Left hindlimb (tissue), 1 donor: Measurements from ENCODE around the gene HELZ.
A peak's percentile ranks its signal among the peaks of the same experiment; 100 is the strongest.
"Not testable (repeated sequence)": the region's sequence is repeated elsewhere in the genome, so short reads cannot be mapped to it uniquely, and the experiment has no call there.

Experiments
- DNase-seq: peaks from one replicate; pipeline ENCODE4 v3.0.0-alpha.2; 2018

HELZ gene

DNA sequence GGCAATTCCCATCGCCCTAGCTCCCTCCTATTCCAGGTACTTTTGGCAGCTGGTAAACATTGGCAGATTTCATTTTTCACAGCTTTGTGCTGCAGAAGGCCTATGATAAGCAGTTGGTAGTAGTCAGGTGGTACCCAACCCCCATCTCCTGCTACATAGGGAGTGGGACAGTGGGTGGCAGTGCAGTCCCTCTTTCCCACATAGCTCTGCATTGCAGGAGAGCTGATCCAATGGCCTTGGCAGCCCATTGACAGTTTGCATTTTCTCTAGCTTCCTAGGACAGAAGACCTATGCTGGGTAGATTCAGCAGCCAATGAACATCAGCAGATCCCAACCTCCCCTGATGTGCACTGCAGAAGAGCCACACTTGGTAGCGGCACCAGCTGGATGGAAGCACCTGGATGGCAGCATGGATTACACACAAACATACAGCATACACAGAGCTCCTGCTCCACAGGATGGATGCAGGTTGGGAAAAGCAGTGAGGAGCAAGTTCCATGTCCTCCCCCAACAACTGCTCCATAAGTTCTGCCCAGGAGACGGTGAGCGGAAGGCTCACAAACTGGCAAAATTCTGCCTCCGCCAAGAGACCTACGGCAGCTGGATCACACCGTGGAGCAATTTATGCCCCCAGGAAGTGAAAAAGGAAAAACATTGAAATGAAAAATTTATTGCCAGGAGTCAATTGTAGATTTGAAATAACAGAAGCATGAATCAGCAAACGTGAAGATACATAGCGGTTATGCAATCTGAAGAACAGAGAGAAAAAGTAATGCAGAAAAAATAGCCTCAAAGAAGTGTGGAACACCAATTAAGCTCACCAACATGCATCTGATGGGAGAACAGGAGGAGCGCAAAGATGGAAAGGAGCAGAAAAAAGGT is 105.0 kb downstream of the HELZ start:
- DNase-seq, result no peak

DNA sequence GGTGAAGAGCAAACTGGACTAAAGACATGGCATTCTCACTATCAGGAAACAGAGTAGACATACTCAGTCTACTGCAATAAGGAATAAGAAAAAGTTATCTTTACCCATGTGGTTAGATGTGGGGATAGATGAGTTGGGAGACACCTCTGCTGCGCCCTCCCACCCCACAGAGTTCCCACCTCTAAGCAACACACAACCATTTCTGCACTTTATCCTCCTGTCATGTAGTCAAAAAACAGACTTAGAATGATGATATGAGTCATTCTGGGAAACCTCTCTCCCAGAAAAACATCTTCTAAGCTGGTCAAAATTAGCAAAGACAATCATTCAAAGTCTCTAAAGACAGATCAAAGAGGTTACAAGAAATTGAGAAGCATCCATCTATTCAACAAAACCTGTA is 105.7 kb downstream of the HELZ start:
- no peak for DNase-seq

DNA sequence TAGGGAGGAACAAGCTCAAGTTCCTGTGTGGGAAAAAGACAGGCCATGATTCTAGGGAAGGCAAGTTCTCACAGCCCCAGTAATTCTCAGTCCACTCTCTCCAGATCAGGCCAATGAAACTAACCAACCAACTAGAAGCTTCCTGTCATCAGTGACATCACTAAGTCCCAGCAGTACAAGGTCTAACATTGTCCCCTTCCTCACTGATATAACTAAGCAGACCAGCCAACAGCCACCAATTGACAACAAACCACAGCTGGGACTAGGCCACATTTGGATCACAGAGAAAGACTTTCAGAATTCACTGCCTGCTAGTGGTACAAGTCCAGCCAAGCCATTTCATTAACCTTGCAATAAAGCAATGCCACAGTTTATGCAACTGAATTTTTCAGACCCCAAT is 106.6 kb downstream of the HELZ start:
- no peak for DNase-seq

DNA sequence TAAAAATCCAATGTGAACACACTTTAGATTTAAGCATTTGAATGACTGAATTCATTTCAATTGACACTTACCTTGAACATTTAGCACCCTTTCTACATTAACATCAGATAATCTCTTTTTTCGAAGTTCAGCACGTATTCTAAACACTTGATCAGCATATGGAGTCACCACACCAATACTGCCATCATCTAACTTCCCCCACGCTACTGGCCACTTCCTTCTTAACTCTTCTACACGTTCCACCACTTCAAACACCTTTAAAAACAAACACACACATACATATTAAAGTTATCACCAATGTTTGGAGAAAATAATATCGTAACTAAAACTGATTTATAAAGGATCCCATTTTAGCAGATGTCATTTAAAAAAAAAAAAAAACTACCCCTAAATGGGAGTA is 107.1 kb downstream of the HELZ start:
- no peak for DNase-seq

DNA sequence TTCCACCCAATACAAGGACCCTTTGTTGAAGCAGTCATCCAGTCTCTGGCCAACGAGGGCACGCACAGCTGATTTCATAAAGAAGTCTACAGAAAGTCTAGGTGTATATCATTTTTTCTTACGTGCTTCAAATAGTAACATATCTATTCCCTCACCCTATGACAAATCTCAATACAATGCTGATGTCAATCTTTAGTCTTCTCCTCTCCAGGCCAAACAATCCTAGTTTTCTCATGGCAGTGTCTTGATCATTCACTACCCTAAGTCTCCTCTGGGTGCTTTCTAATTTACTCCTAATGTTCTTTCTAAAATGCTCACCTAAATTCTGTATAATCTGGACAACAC is 108.0 kb downstream of the HELZ start:
- no peak for DNase-seq

DNA sequence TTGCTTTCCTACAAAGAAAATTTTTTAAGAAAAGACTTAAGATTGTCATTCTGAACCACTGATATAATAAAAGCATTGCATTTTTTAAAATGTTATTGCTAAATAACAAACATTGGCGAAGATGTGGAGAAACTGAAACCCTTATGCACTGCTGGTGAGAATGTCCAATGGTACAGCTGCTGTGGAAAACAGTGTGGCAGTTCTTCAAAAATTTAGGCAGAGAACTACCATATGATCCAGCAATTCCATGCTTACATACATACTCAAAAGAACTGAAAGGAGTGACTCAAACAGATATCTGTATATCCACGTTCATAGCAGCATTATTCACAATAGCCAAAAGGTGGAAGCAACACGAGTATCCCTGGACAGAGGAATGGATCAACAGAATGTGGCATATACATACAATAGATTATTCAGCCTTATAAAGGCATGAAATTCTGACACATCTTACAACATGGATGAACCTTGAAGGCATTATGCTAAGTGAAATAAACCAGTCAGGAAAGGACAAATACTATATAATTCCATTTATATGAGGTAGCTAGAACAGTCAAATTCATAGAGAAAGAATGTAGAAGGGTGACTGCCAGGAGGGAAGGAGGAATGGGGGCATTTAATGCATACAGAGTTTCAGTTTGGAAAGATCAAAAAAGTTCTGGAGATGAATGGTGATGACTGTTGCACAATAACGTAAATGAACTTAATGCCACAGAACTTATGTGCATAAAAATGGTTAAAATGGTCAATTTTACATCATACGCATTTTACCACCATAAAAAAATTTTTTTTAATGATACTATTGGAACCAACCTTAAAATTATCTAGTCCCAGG is 108.6 kb downstream of the HELZ start:
- no peak for DNase-seq

DNA sequence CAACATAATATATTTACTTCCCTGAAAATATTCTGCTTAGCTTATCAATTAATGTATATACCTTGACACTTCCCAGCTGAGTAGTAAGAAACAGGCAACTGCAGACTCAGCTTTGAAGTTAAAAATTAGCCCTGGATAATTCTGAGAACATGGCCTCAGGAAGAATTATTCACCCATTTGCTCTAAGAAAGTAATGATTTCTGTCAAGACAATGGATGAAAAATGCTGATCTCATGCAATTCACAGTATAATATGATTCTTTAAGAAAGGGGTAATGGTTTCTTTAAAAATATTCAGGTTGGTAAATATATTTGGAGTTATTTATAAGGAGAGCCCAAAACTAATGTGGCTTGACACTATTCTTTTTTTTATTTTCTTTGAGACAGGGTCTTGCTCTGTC is 111.8 kb downstream of the HELZ start:
- no peak for DNase-seq

DNA sequence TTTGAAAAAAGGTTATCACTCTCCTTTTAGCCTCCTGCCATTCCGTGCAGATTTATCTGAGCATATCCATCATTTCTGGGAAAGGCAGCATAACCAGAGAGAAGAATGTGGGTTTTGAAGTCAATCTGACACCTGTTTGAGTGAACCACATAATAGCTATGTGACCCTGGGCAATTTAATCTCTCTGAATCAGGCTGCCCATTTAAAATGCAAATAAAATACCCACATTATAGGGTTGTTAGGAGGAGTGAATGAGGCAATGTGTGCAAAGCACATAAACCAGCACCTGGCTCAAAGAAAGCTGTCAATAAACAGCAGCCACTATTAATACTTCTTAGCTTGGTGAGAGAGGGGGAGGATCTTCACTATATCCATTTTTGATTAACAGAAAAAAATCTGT is 112.6 kb downstream of the HELZ start:
- DNase-seq, result no peak

DNA sequence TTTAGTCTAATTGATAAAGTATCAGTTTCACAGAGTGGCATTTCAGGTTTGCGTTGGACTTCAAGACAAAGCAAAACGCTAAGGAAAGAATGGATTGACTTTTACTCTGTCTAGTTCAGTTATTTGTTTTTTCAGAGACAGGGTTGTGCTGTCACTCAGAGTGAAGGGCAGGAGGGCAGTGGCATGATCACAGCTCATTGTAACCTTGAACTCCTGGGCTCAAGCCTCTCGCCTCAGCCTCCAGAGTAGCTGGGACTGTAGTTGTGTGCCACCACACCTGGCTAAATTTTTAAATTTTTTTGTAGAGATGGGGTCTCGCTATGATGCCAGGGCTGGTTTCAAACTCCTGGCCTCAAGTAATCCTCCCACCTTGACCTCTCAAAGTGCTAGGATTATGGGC is 114.2 kb downstream of the HELZ start:
- DNase-seq, result no peak

DNA sequence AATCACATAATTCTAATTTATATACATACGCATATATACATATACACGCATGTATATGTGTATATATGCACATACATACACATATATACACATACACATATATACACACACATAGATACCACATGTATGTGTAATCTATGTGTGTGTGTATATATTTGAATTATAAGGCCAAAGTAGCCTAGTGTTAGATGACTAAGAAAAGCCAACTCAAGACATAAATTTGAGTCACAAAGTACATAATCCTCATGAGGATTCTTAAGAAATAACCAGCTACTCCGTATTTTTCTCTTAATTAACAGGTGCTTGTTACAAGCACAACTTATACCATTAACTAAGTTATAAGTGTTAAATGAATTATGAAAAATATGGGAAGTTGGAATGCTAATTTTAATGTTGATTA is 115.7 kb downstream of the HELZ start:
- DNase-seq, result no peak

DNA sequence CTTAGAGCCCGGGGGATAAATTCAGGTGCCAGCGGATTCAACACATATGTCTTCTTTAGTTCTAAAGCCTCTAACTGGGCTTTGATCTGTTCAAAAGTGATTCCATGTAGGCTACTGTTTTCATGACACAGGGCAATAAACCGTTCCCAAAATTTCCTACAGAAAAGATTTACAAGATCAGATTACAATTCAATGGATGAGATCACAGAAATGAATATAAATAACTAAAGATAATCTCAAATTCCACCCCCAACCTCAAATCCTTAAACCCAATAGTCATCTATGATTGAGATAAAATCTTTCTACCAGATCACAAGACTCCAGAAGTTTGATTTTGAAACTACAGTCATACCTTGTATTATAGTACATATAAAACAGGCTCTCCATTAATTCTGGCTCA is 116.3 kb downstream of the HELZ start:
- DNase-seq, result no peak

DNA sequence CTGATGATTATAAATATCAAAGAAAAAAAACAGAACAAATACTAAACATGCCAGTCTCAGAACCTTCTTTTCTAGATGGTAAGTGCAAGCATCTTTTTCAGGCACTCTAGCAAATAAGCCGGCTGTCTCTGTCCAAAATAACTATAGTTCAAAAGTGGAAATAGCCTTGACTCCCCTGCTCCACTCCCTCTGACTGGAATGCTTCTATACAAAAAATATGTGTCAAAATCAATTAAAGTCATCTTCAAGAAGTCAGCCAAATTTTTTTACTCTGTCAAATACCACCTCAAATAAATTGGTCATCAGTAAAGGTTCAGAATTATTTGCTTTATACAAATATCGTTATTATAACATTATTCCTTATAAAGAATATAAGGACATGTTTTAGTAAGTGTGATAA is 117.1 kb downstream of the HELZ start:
- no peak for DNase-seq

DNA sequence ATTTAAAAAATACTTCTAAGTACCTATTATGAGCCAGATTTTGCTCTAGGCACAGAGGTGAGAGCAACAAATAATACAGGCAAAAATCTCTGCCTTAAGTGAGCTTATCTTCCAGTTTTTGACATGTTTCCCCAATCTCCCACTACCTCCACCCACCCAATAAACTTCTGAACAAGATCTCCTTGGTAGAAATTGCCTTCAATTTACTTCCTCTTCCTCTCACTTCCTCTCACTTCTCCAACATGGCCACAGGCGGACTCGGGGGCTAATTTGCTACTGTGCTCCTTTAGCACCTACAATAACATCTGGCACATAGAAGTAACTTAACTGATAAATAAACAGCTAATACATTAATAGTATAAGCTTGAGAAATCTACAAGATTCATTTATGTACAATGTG is 118.0 kb downstream of the HELZ start:
- DNase-seq, result no peak

DNA sequence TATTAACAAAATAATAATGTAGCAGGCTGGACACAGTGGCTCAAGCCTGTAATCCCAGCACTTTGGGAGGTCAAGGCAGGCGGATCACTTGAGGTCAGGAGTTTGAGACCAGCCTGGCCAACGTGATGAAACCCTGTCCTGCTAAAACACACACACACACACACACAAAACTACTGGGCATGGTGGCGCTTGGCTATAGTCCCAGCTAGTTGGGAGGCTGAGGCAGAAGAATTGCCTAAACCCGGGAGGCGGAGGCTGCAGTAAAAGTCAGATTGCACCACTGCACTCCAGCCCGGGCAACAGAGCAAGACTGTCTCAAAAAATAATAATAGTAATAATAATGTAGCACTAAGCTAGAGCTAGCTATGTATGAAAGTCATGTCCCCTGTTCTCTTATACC is 118.5 kb downstream of the HELZ start:
- not testable (repeated sequence) for DNase-seq

DNA sequence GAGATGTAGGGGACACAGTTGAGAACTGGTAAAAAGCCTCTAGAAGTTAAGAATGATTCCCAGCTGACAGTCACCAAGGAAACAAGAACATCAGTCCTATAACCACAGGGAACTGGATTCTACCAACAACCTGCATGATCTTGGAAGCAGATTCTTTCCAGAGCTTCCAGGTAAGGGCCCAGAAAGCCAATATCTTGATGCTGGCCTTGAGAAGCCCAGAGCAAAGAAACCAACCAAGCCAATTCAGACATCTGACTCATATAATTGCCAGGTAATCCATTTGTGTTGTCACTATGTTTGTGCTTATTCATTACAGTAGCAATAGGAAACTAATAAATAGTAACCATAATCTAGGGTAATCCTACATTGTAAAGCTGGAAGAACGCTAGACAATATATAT is 119.1 kb downstream of the HELZ start:
- DNase-seq, result no peak

DNA sequence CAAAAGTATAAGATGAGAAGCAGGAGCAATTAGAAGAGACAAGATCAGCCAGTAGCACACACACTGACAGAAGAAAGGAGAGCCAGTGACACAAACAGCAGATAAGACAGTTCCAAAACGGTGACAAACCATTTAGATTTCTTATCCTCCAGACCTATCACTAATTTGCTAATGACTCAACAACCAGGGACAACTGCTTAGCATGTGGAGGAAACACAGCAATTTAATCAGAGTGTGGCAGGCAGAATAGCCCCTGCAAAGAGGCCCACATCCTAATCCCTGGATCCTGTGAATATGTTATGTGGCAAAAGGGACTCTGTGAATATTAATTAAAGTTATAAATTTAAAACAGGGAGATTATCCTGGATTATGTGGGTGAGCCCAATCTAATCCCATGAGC is 119.6 kb downstream of the HELZ start:
- no peak for DNase-seq

DNA sequence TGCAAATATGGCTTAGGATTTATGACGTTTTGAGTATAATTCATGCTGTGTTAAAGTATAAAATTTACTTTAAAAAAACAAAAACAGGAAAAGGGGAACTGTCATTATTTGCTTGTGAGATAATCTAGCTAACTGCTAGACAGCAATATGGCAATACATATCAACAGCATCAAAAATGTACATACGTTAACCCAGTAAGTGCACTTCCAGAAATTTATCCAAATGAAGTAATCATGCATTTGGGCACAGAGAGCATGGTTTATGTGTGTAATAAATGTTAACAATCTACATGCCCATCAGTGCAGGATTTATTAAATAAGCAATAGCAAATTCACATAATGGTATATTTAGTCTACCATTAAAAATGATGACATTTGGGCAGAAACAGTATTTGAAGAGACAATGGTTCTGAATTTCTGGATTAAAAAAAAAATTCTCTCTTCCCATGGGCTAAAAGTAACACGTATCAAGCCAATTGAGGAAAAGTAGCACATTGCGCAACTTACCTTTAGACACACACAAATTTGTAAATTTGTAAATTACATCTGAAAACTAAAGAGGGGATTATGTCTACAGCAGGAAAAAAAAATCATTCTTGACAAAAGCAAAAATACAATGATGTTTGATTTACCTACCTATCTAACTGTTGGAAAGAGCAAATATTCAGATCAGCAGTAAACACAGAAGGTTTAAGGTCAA is 120.4 kb downstream of the HELZ start:
- DNase-seq, result no peak

DNA sequence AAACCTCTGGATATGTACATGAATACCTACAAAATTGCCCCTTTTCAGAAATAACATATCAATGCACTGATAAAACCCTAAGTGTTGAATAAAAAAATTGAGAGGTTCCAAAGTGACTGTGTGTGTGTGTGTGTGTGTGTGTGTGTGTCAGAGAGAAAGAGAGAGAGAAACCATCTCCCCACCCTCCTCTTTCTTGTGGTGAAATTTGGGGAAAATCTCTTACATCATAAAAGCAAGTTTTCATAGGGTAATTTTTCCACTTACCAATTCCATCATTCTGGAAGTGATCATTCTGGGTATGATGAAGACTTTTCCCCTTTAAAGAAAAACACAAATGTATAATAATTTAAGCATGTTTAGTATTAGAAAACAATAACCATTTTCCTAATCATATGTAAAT is 121.3 kb downstream of the HELZ start:
- no peak for DNase-seq

DNA sequence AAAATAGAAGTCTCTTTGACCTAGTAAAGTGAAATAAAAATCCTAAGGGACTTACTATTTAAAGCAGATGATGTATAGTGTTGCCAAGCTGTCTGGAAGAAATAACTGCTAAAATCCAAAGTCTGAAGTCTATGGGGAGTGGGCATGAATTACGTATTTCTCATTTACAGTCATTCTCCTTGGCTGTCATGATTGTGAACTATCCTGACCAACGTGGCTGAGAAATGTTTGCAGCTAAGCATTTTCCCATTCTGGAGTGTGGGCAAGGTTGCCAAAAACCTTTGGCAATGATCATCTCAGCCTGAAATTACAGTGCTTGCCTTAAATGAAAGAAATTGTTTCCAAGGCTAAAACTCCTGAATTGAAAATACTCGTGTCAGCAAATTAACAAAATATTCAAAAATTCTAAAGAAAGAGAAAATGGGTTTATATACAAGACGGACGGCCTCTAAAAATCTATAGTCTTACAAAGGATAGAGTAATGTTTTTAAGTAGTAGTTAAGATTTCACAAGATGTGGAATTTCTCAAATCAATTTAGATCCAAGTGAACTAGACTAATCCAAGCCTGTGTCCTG is 123.6 kb downstream of the HELZ start:
- peak; percentile 73 for DNase-seq

DNA sequence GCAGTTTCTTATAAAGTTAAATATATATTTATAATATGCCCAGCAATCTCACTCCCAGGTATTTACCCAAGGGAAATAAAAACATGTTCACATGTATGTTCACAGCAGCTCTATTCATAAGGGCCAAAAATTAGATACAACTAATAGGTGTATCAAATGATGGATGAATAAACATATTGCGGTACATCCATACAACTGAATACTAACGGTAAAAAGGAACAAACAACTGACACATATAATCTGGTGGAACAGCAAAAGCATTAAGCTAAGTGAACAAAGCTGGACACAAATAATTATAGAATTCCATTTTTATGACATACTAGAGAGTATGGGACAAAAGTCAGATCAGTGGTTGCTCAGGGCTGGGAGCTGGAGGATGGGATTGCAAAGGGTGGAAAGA is 125.9 kb downstream of the HELZ start:
- DNase-seq, result no peak

DNA sequence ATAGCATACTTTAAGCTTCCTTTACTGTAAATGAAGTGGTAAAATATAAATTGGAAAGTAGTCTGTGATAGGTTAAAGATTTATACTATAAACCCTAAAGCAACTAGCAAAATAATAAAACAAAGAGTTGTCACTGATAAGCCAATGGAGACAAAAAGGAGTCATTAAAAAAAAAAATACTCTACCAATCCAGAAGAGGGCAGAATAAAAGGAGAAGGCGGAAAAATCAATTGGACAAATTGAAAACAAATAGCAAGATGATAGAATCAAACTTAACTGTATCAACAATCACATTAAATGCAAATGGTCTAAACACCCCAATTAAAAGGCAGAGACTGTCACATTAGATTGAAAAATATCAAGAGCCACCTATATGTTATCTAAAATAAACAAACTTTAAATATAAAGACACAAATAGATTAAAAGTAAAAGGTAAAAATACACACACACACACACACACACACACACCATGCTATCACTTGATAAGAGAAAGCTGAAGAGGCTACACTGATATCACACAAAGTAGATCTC is 128.9 kb downstream of the HELZ start:
- no peak for DNase-seq

DNA sequence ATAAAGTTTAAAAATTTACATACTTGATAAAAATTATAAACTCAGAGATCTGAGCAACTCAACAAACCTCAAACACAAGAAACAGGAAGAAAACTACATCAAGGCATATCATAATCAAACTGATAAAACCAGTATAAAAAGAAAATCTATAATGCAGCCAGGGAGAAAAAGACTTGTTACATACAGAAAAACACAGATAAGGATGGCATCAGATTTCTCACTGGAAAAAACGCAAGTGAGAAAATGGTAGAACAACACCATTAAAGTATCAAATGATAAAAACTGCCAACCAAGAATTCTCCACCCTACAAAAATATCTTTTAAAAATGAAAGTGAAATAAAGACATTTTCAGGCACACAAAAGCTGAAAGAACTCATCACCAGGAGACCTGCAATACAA is 129.6 kb downstream of the HELZ start:
- no peak for DNase-seq

DNA sequence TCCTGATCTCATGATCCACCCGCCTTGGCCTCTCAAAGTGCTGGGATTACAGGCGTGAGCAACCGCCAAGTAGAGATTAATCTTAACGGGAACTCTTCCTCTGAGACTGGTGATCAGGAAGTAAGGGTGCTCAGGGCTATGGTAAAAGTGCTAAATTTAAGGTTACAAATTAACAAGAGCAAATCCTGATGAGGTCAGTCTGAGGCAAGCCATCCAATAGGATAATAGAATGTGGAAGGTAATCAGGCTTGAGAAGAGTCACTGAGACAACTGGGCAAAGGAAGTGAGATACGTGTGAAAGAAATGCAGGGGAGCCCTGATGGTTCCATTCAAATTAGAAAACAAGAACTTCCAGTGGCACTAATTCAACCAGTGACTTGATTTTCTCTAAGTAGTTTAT is 131.5 kb downstream of the HELZ start:
- no peak for DNase-seq
